ENCODE measurements around the gene STARD8.
"Not testable (repeated sequence)": the region's sequence is repeated elsewhere in the genome, so short reads cannot be mapped to it uniquely, and the experiment has no call there.

The STARD8 gene

GRCh38 chrX:68660746-68661145, 13.3 kb downstream of the STARD8 start:
- no peak for DNase-seq

DNA sequence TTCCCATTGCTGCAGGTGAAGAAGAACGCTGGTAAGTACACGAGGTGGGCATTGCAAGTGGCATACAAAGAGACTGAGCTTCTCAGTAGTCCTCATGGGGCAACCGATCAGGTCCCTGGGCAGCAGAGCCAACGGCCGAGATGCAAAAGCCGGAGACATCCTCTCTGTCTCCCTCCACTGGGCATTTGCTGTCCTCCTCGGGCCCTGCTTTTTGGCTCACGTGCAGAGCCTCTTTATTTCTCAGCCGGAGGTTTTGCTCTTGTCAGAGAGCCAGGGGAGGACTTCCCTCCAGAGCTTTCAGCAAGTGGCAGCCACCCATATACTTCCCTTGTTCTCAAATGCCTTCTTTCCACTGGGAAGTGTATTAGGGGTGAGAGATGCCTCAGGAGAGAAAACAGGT, 18.0 kb downstream of the STARD8 start:
- DNase-seq = no peak

DNA sequence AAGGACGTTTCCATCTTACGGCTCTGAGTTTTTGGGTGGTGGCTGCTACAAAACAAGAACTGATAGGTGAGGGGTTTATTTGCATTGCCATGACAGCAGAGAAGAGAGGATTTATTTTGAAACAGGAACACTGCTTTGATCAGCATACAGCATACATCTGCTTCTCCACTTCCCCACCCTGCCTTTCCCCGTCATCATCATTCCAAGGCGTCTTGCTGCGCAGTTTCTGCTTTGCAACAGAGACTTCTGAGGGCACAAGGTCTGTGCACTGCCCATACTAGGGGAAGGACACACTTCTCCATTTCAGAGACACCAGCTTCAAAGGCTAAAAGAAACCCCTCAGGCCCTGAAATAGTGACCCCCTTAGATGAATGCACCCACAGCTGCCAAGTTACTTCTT, 19.1 kb downstream of the STARD8 start:
- DNase-seq = no peak

DNA sequence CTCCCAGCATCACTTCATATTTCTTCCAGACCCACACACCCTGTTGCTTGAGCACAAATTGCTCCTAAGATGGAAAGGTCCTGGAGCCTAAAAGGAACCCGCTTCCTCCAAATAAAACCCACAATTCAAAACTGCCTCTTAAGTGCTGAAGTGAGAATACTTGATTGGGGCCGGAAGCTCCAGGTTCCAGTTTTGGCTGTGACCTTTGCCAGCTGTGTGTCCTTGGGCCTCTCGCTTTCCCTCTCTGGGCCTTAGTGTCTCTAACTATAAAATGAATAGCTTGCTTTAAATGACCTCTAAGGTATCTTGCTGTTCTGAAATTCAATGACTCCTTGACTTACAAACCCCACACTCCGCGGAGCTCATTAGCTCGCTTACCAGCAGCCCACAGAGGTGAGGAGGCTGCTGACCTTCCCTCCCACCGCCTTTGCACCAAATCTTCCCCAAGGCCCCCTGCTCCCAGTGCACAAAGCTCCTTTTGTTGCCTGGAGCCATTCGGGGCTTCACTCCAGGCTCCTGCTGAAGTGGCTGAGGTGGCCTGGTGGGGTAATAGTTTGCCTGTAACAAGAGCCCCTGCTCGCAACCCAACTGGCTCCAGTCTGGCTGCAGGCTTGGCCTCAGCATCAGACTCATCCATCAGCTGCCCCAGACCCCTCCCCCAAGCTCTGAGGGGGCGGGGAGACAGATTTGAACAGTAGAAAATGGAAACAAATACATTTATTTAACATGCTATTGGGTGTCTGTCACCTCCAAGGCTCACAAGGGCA, 21.8 kb downstream of the STARD8 start:
- DNase-seq = no peak

DNA sequence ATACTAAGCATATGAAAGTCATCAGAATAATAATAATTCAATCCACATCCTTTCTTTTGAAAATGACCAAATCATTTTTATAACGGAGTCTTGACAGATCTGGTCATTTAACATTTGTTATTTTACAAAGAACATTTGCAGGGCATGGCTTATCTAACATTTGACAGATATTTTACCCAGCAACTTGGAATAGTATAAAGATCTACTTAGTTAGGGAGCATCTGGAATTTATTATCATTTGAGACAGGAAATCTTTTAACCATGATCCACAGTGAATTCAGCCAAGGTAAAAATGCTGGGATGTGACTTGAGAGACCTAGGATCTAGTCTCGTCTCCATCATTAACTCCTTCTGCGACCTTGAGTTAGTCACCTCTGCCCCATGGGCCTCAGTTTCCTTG, 22.4 kb downstream of the STARD8 start:
- no peak for DNase-seq

- no peak for DNase-seq
These were observed 23.8 kb downstream of the STARD8 start for GRCh38 chrX:68671221-68671620.

- DNase-seq = no peak
These were observed 25.3 kb downstream of the STARD8 start for GRCh38 chrX:68672581-68673318.

- no peak for DNase-seq
These were observed 28.1 kb downstream of the STARD8 start for GRCh38 chrX:68675571-68675970.

- no peak for DNase-seq
These were observed 28.9 kb downstream of the STARD8 start for GRCh38 chrX:68676335-68676734.

- DNase-seq = no peak
These were observed 30.5 kb downstream of the STARD8 start for GRCh38 chrX:68677998-68678397.

- no peak for DNase-seq
These were observed 34.0 kb downstream of the STARD8 start for GRCh38 chrX:68681443-68681941.

DNA sequence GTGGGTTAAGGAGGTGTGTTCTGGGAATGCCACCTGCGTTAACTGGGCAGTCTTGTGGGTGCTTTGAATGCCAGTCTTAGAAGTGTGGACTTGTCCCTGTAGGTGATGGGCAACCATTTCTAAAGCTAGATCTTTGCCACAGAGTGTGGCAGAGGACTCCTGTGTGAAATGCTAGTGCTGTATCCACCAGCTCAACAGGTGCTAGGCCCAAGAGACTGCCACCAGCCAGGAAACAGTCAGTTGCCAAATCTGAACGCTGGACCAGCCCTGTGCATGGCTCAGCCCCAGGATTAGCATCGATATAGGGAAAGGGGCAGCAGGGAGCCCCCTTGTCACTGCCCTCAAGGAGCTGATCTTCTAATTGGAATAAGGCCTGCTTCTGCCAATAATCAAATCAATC, 35.3 kb downstream of the STARD8 start:
- no peak for DNase-seq

DNA sequence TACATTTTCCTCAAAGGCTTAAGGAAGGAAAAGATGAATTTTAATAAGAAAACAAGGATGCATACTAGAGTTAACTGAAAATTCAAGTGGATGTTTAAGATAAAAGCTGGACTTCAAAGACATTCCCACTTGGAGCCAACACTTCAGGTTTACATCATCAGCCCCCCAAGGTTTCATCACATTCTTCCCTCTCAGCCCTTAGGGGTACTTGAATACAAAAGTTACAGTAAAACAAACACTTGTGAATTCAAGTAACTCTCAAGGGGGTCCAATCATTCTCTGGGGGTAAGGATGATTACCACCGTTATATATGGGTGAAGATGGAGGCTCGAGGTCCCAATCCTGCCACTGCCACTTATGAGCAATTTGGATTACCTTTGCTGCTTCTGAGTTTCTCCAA, 36.1 kb downstream of the STARD8 start:
- DNase-seq = no peak

- DNase-seq = no peak
These were observed 36.9 kb downstream of the STARD8 start for GRCh38 chrX:68684291-68684918.

DNA sequence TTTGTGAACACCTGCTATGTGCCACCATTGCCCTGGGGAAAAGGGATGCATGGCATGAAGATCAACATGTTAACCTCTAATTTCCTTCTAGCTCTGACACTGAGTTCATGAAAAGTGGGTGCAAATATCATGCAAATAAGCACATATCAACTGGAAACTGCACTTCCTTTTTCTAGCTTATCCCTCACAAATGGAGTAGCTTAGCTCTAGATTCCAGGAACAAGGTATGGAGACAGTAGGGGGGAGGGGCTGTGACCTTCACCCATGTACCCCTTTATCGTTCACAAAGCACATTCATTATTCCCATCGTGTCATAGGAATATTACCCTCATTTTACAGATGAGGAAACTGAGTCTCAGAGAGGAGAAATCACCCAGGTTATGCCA, 37.4 kb downstream of the STARD8 start:
- DNase-seq = no peak

- DNase-seq = no peak
These were observed 38.2 kb downstream of the STARD8 start for GRCh38 chrX:68685685-68686084.

DNA sequence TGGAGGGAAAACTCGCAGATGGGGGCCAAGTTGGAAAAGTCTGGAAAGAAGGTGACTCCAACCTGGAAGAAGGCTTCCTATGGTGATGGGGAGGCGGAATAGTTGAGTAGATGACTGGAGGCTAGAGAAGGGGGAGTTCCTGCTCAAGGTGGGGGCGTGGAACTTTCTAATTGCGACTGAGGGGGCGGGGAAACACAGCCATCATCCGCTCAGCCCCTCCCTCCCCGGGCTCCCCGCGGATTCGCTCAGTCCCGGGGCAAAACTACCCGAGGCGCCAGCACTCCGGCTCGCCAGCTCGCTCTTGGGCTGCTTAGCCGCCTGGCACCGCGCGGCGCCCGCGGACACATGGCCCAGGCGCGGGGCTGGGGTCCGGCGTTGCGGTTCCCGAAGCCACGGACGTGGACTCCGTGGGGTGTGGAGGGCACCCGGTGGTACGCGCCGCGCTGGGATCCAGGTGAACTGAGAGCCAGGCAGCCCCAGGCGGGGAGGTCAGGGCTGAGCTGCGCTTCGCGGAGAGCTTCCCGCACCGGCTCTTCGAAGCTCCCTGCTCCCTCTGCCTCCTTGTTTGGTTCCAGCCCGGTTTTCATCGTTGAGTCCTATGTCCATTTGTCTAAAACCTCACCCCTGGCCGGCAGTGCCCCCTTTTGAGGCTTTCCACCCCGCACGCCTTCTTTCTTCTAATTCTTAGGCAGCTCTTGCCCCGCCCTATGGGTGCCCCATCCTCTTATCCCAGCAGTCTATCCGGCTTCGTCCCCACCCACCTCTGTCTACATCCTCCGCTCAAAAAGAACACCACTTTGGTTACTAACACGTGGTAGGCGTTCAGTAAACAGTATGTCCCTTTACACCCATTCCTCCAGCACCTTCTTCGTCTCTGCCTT, 38.9 kb downstream of the STARD8 start:
- no peak for DNase-seq

- not testable (repeated sequence) for DNase-seq
These were observed 41.5 kb downstream of the STARD8 start for GRCh38 chrX:68688931-68689330.

DNA sequence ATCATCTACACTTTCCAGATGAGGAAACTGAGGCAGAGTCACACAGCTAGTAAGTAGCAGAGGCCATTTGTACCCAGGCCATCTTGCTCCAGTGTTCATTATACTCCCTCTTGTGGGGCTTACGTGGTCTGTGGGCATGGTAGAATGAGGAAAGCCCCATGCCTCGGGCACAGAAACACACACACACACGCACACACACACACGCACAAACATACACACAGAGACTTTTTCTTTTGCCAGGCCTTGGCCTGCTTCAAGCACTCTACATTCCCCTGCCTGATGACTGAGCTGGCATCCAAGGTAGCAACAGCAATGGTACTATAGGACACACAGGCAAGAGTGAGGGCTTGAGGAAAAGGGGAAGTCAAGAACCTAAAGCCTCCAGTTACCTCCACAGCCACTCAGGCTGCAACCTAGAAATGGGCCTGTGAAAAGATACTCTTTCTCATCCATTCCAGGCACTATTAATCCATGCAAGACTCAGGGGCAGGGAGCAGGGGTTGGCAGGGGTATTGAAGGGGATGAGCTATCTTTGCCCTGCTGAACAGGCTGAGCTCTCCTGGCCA, 43.6 kb downstream of the STARD8 start:
- DNase-seq = no peak

DNA sequence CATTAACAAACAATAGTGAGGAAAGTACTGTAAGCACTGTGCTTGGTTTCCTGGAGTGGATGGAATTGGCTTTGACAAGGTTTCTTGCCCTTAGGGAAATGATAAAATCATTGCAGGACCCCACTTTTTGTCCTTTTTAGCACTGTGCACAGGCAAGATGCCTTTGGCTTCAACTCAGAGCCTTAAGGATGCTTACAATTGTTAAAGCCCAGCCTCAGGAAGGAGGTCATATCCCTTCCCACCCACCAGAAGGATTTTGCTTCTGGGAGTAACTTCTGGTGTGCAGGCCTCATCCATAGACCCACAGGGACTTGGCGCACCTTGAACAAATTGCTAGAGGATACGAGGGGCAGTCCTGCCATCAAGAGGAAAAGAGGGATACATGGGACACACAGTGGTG, 44.5 kb downstream of the STARD8 start:
- DNase-seq = no peak

- no peak for DNase-seq
These were observed 45.2 kb downstream of the STARD8 start for GRCh38 chrX:68692651-68693050.
